Measurements from ENCODE around the gene HOATZ.

DNA sequence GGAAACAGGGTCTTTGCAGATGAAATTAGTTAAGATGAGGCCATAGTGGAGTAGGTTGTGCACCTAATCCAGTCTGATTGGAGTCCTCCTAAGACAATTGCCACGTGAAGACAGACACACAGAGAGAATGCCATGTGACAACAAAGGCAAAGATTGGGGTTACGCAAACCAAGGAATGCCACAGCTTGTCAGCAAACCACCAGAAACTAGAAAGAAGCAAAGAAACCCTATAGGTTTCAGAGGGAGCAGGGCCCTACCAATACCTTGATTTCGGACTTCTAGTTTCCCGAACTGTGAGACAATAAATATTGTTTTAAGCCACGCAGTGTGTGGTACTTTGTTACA is 17.8 kb downstream of the HOATZ start:
- TF ChIP-seq, protein P1, sequence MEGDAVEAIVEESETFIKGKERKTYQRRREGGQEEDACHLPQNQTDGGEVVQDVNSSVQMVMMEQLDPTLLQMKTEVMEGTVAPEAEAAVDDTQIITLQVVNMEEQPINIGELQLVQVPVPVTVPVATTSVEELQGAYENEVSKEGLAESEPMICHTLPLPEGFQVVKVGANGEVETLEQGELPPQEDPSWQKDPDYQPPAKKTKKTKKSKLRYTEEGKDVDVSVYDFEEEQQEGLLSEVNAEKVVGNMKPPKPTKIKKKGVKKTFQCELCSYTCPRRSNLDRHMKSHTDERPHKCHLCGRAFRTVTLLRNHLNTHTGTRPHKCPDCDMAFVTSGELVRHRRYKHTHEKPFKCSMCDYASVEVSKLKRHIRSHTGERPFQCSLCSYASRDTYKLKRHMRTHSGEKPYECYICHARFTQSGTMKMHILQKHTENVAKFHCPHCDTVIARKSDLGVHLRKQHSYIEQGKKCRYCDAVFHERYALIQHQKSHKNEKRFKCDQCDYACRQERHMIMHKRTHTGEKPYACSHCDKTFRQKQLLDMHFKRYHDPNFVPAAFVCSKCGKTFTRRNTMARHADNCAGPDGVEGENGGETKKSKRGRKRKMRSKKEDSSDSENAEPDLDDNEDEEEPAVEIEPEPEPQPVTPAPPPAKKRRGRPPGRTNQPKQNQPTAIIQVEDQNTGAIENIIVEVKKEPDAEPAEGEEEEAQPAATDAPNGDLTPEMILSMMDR (conservative IDR thresholded peaks at IDR 0.05), result no peak
- TF ChIP-seq ZFX (IDR thresholded peaks at IDR 0.05), result no peak
